ENCODE measurements around the gene CD1C. TPM values are rescaled to one million over a fixed set of nuclear protein-coding genes. Genes with fewer than 3 reads are reported as not detected.

The CD1C gene
- total and polyA plus RNA-seq, 10 of the 15 experiments (the other 5 are each of a cell fraction or from before 2014, with no cell fraction given), result 0.82 to 19.0 (median 9.2) TPM

DNA sequence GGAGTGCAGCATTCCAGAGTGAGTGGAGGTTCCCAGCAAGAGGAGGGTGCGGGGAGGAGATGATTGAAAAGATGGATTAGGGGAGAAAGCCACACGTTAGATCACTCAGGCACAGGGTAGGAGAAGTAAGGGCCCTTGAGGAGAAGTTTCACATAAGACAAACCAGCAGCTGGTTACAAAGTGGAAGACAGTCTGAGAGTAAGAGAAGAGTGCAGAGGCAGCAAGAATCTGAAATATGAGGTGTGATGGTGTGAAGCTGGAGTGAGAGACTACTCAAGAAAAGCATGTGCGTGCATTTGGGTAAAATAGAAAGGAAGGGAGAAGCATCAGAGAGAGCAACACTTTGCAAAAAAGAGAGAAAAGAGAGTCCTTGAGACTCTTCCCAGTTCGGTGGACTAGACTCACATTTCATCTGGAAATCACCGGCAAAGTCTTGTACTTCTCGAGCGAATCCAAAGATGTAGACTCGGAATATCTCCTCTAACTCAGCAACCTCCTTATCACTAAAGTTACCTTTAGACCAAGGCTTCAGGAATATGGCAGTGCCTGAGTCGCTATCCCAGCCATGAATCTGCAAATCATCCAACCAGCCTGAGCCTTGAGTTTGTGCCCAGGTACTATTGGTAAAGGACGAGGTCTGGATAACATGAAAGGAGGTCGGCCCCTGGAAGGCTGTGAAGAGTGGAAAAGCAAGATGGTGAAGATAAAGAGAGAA lies 40.8 kb downstream of the CD1C start (continued):
- TF ChIP-seq SMAD1 (IDR thresholded peaks at IDR 0.05; ENCODE audit: low read depth, partially characterized antibody), result no peak

DNA sequence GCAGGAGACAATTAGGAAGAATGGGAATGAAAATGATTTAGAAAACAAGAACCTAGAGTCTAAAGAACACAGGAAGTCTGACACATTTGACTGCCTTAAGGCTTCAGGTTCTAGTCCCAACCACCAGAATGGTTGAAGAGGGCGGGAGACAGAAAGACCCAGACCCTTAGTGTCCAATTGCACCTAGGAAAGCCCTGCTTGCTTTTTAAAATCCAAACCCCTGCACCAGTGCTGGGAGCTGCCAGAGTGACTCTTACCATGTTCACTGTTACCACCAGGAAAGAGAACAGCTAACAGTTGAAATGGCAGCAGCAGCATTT lies 41.3 kb downstream of the CD1C start:
- intact Hi-C loops (cut with micrococcal nuclease; ENCODE audit: unreplicated experiment) (no loop called here), in situ Hi-C loops (cut with MboI) (loop anchor here (10.0 kb wide), 1 partner anchor 126 kb away; no protein-coding TSS in a partner anchor)
- H3K79me2 ChIP-seq (ENCODE audit: control insufficient read depth, insufficient read depth, low read length), result no peaks in the 10 kb centered on the region
- TF ChIP-seq CHD2 (IDR thresholded peaks at IDR 0.05; ENCODE audit: borderline replicate concordance, low read depth, low read length) (no peak), CREM (IDR thresholded peaks at IDR 0.05; ENCODE audit: low read depth) (no peak), NFYB (IDR thresholded peaks at IDR 0.05; ENCODE audit: insufficient read depth, low read depth, low read length) (no peak), SREBF1 (IDR thresholded peaks at IDR 0.05; ENCODE audit: low read length) (no peak), ZBED1 (IDR thresholded peaks at IDR 0.05; ENCODE audit: borderline replicate concordance) (no peak), RCOR1 (conservative IDR thresholded peaks at IDR 0.05; ENCODE audit: low read depth, low read length) (no peak), TARDBP (IDR thresholded peaks at IDR 0.05; ENCODE audit: borderline replicate concordance) (no peak), ZNF207 (IDR thresholded peaks at IDR 0.05; ENCODE audit: borderline replicate concordance) (no peak)
- TF ChIP-seq, protein P1, sequence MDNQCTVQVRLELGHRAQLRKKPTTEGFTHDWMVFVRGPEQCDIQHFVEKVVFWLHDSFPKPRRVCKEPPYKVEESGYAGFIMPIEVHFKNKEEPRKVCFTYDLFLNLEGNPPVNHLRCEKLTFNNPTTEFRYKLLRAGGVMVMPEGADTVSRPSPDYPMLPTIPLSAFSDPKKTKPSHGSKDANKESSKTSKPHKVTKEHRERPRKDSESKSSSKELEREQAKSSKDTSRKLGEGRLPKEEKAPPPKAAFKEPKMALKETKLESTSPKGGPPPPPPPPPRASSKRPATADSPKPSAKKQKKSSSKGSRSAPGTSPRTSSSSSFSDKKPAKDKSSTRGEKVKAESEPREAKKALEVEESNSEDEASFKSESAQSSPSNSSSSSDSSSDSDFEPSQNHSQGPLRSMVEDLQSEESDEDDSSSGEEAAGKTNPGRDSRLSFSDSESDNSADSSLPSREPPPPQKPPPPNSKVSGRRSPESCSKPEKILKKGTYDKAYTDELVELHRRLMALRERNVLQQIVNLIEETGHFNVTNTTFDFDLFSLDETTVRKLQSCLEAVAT (IDR thresholded peaks at IDR 0.05), result no peak
- TF ChIP-seq, protein P2, sequence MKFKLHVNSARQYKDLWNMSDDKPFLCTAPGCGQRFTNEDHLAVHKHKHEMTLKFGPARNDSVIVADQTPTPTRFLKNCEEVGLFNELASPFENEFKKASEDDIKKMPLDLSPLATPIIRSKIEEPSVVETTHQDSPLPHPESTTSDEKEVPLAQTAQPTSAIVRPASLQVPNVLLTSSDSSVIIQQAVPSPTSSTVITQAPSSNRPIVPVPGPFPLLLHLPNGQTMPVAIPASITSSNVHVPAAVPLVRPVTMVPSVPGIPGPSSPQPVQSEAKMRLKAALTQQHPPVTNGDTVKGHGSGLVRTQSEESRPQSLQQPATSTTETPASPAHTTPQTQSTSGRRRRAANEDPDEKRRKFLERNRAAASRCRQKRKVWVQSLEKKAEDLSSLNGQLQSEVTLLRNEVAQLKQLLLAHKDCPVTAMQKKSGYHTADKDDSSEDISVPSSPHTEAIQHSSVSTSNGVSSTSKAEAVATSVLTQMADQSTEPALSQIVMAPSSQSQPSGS (IDR thresholded peaks at IDR 0.05; ENCODE audit: low read length), result no peak
- TF ChIP-seq, protein P3, sequence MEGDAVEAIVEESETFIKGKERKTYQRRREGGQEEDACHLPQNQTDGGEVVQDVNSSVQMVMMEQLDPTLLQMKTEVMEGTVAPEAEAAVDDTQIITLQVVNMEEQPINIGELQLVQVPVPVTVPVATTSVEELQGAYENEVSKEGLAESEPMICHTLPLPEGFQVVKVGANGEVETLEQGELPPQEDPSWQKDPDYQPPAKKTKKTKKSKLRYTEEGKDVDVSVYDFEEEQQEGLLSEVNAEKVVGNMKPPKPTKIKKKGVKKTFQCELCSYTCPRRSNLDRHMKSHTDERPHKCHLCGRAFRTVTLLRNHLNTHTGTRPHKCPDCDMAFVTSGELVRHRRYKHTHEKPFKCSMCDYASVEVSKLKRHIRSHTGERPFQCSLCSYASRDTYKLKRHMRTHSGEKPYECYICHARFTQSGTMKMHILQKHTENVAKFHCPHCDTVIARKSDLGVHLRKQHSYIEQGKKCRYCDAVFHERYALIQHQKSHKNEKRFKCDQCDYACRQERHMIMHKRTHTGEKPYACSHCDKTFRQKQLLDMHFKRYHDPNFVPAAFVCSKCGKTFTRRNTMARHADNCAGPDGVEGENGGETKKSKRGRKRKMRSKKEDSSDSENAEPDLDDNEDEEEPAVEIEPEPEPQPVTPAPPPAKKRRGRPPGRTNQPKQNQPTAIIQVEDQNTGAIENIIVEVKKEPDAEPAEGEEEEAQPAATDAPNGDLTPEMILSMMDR (IDR thresholded peaks at IDR 0.05 in 2 of 3, conservative IDR thresholded peaks at IDR 0.05 in 1 of 3; ENCODE audit: control insufficient read depth in 2 of 3, extremely low read depth in 1 of 3, insufficient read depth in 1 of 3, low read depth in 3 of 3, low read length in 3 of 3), result no peak
- no peaks in the 10 kb centered on the region for H4K20me1 ChIP-seq (ENCODE audit: control insufficient read depth, insufficient read depth)
- H2AFZ ChIP-seq (ENCODE audit: control insufficient read depth, low read depth, low read length), result no peak overlapping the region
- no peak for DNase-seq (ENCODE audit: low read depth, low spot score)
- no peak overlapping the region for H3K4me2 ChIP-seq (ENCODE audit: control insufficient read depth, insufficient read depth)
- no peak for ATAC-seq
- H3K4me3 ChIP-seq, result no peak overlapping the region
- no peaks in the 10 kb centered on the region for H3K9me3 ChIP-seq (replicated peaks; ENCODE audit: control insufficient read depth, insufficient read depth, low read length)
- no peaks in the 10 kb centered on the region for H3K36me3 ChIP-seq (ENCODE audit: control insufficient read depth in 2 of 2, insufficient read depth in 2 of 2, low read length in 1 of 2)
- no peaks in the 10 kb centered on the region for H3K27me3 ChIP-seq (replicated peaks in 1 of 2; ENCODE audit: control insufficient read depth in 2 of 2, insufficient read depth in 2 of 2, low read length in 1 of 2)
- SMC1A ChIA-PET (ENCODE audit: uncharacterized antibody, unreplicated experiment), result interaction anchor here (0.6 to 6.8 kb wide), 6 partner anchors 71 to 156 kb away, joined by 4 to 172 read pairs (median 7); no protein-coding TSS in a partner anchor
- peaks cover 4% of the 10 kb centered on the region for H3K4me1 ChIP-seq (ENCODE audit: control insufficient read depth, insufficient read depth, low read length)
- H3K27ac ChIP-seq (ENCODE audit: control insufficient read depth, insufficient read depth), result no peak overlapping the region
- 29% methylated on average over 1 of the region's 1 CpG for WGBS (ENCODE audit: insufficient coverage, insufficient replicate concordance, low lambda C conversion rate, missing lambda C conversion rate)
- BruUV-seq (replicated peaks), result no TSS peak
- RAD21 ChIA-PET (ENCODE audit: unreplicated experiment), result interaction anchor here (0.5 to 10.6 kb wide), 4 partner anchors 78 to 212 kb away, joined by 3 to 179 read pairs (median 48); no protein-coding TSS in a partner anchor
- FAIRE-seq, result no peak
- CTCF ChIA-PET, result interaction anchor here (1.0 to 12.2 kb wide), 7 partner anchors 44 to 667 kb away, joined by 3 to 267 read pairs (median 13); no protein-coding TSS in a partner anchor
- POLR2A ChIA-PET, result no interaction called here
- no peak overlapping the region for H3K9ac ChIP-seq (ENCODE audit: control insufficient read depth, insufficient read depth, low read length)

Data from GM12878 (cell line).